ENCODE measurements around the gene ZNF362. TPM values are rescaled to one million over a fixed set of nuclear protein-coding genes. Genes with fewer than 3 reads are reported as not detected.

ZNF362 gene
- total and polyA plus RNA-seq, 2 of the 13 experiments (the other 11 are each of a cell fraction or from before 2014, with no cell fraction given), result 8.3 to 14.2 TPM

- TF ChIP-seq, protein P1, sequence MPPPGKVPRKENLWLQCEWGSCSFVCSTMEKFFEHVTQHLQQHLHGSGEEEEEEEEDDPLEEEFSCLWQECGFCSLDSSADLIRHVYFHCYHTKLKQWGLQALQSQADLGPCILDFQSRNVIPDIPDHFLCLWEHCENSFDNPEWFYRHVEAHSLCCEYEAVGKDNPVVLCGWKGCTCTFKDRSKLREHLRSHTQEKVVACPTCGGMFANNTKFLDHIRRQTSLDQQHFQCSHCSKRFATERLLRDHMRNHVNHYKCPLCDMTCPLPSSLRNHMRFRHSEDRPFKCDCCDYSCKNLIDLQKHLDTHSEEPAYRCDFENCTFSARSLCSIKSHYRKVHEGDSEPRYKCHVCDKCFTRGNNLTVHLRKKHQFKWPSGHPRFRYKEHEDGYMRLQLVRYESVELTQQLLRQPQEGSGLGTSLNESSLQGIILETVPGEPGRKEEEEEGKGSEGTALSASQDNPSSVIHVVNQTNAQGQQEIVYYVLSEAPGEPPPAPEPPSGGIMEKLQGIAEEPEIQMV (CRISPR knock-in tag; IDR thresholded peaks at IDR 0.05; ENCODE audit: low read depth), result no peak
- TF ChIP-seq ZFX (CRISPR knock-in tag; IDR thresholded peaks at IDR 0.05; ENCODE audit: low read depth) (peak; percentile 38; the same call in 1 of the 2 replicates), CENPX (CRISPR knock-in tag; IDR thresholded peaks at IDR 0.05) (no peak), MTF1 (CRISPR knock-in tag; IDR thresholded peaks at IDR 0.05) (no peak), TFDP1 (CRISPR knock-in tag; IDR thresholded peaks at IDR 0.05; ENCODE audit: borderline replicate concordance) (no peak), TMF1 (CRISPR knock-in tag; IDR thresholded peaks at IDR 0.05; ENCODE audit: low read depth) (no peak), MLLT10 (CRISPR knock-in tag; IDR thresholded peaks at IDR 0.05) (no peak), XRCC5 (optimal IDR thresholded peaks at IDR 0.05; ENCODE audit: low read length) (no peak), MED1 (CRISPR knock-in tag; IDR thresholded peaks at IDR 0.05) (0 out of 2 replicates have a peak, but pooled peaks have one; percentile 21), RBM22 (optimal IDR thresholded peaks at IDR 0.05; ENCODE audit: low read length) (no peak), REL (CRISPR knock-in tag; conservative IDR thresholded peaks at IDR 0.05) (no peak), ZNF710 (CRISPR knock-in tag; IDR thresholded peaks at IDR 0.05; ENCODE audit: borderline replicate concordance) (no peak), TEF (CRISPR knock-in tag; IDR thresholded peaks at IDR 0.05) (no peak), SATB2 (CRISPR knock-in tag; IDR thresholded peaks at IDR 0.05) (no peak), TFDP2 (CRISPR knock-in tag; IDR thresholded peaks at IDR 0.05) (no peak), HNF4G (IDR thresholded peaks at IDR 0.05; ENCODE audit: borderline replicate concordance, low read depth, low read length) (peak; percentile 27; the same call in 1 of the 2 replicates), HNF4G (CRISPR knock-in tag; IDR thresholded peaks at IDR 0.05; ENCODE audit: borderline replicate concordance, low read depth) (0 out of 2 replicates have a peak, but pooled peaks have one; percentile 22)
- TF ChIP-seq, protein P2, sequence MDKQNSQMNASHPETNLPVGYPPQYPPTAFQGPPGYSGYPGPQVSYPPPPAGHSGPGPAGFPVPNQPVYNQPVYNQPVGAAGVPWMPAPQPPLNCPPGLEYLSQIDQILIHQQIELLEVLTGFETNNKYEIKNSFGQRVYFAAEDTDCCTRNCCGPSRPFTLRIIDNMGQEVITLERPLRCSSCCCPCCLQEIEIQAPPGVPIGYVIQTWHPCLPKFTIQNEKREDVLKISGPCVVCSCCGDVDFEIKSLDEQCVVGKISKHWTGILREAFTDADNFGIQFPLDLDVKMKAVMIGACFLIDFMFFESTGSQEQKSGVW (CRISPR knock-in tag; IDR thresholded peaks at IDR 0.05; ENCODE audit: borderline replicate concordance), result no peak
- TF ChIP-seq, protein P3, sequence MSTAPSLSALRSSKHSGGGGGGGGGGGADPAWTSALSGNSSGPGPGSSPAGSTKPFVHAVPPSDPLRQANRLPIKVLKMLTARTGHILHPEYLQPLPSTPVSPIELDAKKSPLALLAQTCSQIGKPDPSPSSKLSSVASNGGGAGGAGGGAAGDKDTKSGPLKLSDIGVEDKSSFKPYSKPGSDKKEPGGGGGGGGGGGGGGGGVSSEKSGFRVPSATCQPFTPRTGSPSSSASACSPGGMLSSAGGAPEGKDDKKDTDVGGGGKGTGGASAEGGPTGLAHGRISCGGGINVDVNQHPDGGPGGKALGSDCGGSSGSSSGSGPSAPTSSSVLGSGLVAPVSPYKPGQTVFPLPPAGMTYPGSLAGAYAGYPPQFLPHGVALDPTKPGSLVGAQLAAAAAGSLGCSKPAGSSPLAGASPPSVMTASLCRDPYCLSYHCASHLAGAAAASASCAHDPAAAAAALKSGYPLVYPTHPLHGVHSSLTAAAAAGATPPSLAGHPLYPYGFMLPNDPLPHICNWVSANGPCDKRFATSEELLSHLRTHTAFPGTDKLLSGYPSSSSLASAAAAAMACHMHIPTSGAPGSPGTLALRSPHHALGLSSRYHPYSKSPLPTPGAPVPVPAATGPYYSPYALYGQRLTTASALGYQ (CRISPR knock-in tag; IDR thresholded peaks at IDR 0.05), result no peak
These were observed 12.0 kb upstream of the ZNF362 start (continued) for GRCh38 chr1:33244143-33244808.

Measured in HepG2 (cell line).